A549 treated with AZD9567 at 1 μM for 4 hours (cell line): ENCODE measurements around the gene PFAS. TPM values are rescaled to one million over a fixed set of nuclear protein-coding genes. Genes with fewer than 3 reads are reported as not detected.

Experiments used
- total RNA-seq: library from RNA; stranded (reverse); fragments of 200-300 nt; extraction: Qiagen RNA extraction; gene quantifications from 5 replicates; pipeline ENCODE4 v1.2.3, GENCODE V29; 2022; ENCODE audit not compliant: insufficient read depth

The PFAS gene, protein sequence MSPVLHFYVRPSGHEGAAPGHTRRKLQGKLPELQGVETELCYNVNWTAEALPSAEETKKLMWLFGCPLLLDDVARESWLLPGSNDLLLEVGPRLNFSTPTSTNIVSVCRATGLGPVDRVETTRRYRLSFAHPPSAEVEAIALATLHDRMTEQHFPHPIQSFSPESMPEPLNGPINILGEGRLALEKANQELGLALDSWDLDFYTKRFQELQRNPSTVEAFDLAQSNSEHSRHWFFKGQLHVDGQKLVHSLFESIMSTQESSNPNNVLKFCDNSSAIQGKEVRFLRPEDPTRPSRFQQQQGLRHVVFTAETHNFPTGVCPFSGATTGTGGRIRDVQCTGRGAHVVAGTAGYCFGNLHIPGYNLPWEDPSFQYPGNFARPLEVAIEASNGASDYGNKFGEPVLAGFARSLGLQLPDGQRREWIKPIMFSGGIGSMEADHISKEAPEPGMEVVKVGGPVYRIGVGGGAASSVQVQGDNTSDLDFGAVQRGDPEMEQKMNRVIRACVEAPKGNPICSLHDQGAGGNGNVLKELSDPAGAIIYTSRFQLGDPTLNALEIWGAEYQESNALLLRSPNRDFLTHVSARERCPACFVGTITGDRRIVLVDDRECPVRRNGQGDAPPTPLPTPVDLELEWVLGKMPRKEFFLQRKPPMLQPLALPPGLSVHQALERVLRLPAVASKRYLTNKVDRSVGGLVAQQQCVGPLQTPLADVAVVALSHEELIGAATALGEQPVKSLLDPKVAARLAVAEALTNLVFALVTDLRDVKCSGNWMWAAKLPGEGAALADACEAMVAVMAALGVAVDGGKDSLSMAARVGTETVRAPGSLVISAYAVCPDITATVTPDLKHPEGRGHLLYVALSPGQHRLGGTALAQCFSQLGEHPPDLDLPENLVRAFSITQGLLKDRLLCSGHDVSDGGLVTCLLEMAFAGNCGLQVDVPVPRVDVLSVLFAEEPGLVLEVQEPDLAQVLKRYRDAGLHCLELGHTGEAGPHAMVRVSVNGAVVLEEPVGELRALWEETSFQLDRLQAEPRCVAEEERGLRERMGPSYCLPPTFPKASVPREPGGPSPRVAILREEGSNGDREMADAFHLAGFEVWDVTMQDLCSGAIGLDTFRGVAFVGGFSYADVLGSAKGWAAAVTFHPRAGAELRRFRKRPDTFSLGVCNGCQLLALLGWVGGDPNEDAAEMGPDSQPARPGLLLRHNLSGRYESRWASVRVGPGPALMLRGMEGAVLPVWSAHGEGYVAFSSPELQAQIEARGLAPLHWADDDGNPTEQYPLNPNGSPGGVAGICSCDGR (N-terminal part only)
- 44.2 to 62.1 TPM (median 46.2 TPM) in 5 replicates for total RNA-seq

DNA sequence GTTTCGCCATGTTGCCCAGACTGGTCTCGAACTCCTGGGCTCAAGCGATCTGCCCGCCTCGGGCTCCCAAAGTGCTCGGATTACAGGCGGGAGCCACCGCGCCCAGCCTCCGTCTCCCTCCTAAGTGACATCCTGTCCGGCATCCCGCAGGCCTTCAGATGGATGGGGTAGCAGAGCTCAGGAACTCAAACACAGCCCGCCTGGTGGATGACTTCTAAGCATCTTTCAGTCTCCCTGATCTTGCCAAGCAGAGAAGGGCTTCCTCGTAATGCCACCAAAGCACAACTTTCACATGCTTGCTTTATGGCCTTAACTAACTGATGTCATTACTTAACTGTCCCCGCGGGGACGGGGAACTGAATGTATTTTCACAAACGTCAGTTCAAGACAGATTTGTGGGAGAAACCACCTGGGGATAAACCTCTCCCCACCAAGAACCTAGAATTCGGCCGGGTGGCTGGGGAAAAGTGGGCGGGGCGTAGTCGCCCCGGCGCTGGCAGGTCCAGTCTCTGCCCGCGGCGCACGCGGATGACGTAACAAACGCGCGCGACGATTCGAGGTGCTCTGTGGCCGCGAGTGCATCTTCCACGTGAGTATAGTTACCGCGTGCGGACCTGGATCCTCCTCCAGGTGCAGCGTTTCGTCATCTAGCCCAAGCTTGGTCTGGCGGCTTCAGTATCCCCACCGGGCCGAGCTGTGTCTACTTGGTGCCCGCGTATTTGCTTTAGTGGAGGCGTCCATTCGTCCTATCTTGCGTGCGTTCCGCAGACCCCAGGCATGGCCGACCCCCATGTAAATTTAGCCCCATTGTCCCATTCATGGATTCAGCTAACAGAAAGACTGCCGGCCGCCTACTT, at the start of gene PFAS:
TSS of gene PFAS (plus strand) at position 539 of the 857 bp plus-strand sequence. CDS start 4,649 bp downstream, outside the sequence.

GRCh38 chr17:8209907-8210760, 39.0 kb upstream of the PFAS start, which contains the start of gene AURKB:
AURKB (minus strand) TSS chr17:8210575; CDS start chr17:8210224, 351 bp downstream.

DNA sequence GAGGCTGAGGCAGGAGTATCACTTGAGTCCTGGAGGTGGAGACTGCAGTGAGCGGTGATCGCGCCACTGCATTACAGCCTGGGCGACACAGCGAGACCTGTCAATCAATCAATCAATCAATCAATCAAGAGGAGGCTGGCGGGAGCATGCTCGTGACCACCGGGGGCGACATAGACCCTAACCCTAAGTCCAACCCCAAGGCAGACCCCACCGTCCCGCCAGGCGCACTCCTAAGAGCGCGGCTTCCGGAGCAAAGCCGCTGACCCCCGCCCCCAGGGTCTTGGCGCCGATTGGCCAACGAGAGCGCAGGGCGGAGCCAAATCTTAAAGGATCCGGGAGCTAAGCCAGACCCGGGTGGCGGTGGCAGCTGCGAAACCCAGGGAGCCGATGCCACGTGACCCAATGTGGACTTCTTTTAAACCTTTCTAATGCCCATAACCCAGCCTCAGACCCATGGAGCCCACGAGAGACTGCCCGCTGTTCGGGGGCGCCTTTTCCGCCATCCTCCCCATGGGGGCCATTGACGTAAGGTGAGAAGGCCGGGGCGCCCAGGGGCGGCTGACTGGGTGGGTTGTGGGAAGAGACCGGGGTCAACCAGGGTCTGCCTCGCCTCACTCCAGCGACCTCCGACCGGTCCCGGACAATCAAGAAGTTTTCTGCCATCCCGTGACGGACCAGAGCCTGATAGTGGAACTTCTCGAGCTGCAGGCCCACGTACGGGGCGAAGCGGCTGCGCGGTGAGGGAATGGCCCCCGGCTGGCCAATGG, 39.4 kb downstream of the PFAS start, which contains the start of gene RANGRF:
TSS of gene RANGRF (plus strand) at position 335 of the 767 bp plus-strand sequence. CDS start at position 454, 119 bp downstream.

Other genes starting within 250 kb of the PFAS start
- gene GUCY2D, start 246.7 kb upstream of the PFAS start, total RNA-seq = 0.09 to 0.26 TPM (median 0.14 TPM) in 3 of 5 replicates, not detected in the others
- gene ALOX15B, start 210.2 kb upstream of the PFAS start, total RNA-seq = 0.03 to 0.12 TPM (median 0.10 TPM) in 4 of 5 replicates, not detected in the other
- gene ALOX12B, start 161.6 kb upstream of the PFAS start, total RNA-seq = 0.84 to 2.4 TPM (median 1.5 TPM) in 5 replicates
- 5.2 to 8.5 TPM (median 6.4 TPM) in 5 replicates for gene ALOXE3, start 130.8 kb upstream of the PFAS start, total RNA-seq
- 2.8 to 5.4 TPM (median 3.6 TPM) in 4 of 5 replicates, not detected in the other for gene HES7, start 125.2 kb upstream of the PFAS start, total RNA-seq
- gene PER1, start 96.9 kb upstream of the PFAS start, total RNA-seq = 27.8 to 48.2 TPM (median 40.9 TPM) in 5 replicates
- 23.7 to 33.5 TPM (median 29.0 TPM) in 5 replicates for gene VAMP2, start 86.3 kb upstream of the PFAS start, total RNA-seq
- gene TMEM107, start 72.9 kb upstream of the PFAS start, total RNA-seq = 8.7 to 21.7 TPM (median 19.3 TPM) in 5 replicates
- 2.0 to 8.6 TPM (median 7.8 TPM) in 5 replicates for gene BORCS6, start 59.1 kb upstream of the PFAS start, total RNA-seq
- 145 to 169 TPM (median 164 TPM) in 5 replicates for gene AURKB, start 38.7 kb upstream of the PFAS start, total RNA-seq
- 15.3 to 21.7 TPM (median 20.0 TPM) in 5 replicates for gene CTC1, start 1.2 kb upstream of the PFAS start, total RNA-seq
- 29.1 to 47.8 TPM (median 43.1 TPM) in 5 replicates for gene RANGRF, start 39.4 kb downstream of the PFAS start, total RNA-seq
- 4.6 to 7.4 TPM (median 7.2 TPM) in 5 replicates for gene SLC25A35, start 46.1 kb downstream of the PFAS start, total RNA-seq
- gene ARHGEF15, start 61.0 kb downstream of the PFAS start, total RNA-seq = not detected in 5 replicates
- not detected in 5 replicates for gene ODF4, start 90.6 kb downstream of the PFAS start, total RNA-seq
- gene RPL26, start 133.9 kb downstream of the PFAS start, total RNA-seq = 3,690 to 3,989 TPM (median 3,714 TPM) in 5 replicates
- gene RNF222, start 148.5 kb downstream of the PFAS start, total RNA-seq = not detected in 5 replicates
- 65.0 to 76.3 TPM (median 72.7 TPM) in 5 replicates for gene NDEL1, start 186.6 kb downstream of the PFAS start, total RNA-seq